Adrenal gland (tissue), 12 donors: Measurements from ENCODE around the gene HOXA5. TPM values are rescaled to one million over a fixed set of nuclear protein-coding genes. Genes with fewer than 3 reads are reported as not detected.
A peak's percentile ranks its signal among the peaks of the same experiment; 100 is the strongest.

Source experiments
- DNase-seq, 7 donors: peaks; one replicate each; pipeline ENCODE4 v3.0.0-alpha.2; 2019 to 2020
- H3K27ac ChIP-seq, 5 donors: fragments of 200-600 bp; sonication (generic) in 4 of 5; 1 replicate in 3 of 5; 2 replicates in 2 of 5; pipeline versions ENCODE4 v1.5.1 to v1.8.0; 2016 to 2020; ENCODE audit warnings: mild to moderate bottlenecking in 1 of 5
- H3K27me3 ChIP-seq: fragments of 200-600 bp; 2 replicates; pipeline ENCODE4 v1.8.0; 2021
- H3K36me3 ChIP-seq, 2 donors: fragments of 200-600 bp; replicated peaks in 1 of 2; 1 replicate in 1 of 2; 2 replicates in 1 of 2; pipeline versions ENCODE4 v1.5.1 to v1.8.0; 2018 to 2022
- H3K4me1 ChIP-seq, 2 donors: fragments of 200-600 bp; replicated peaks in 1 of 2; 1 replicate in 1 of 2; 2 replicates in 1 of 2; pipeline versions ENCODE4 v1.5.1 to v1.8.0; 2018 to 2021
- H3K4me3 ChIP-seq, 4 donors: fragments of 200-600 bp; sonication (generic) in 3 of 4; one replicate each; pipeline ENCODE4 v1.5.1; 2016 to 2018
- H3K9me3 ChIP-seq, 3 donors: fragments of 200-600 bp; sonication (generic) in 1 of 3; replicated peaks in 1 of 3; 1 replicate in 2 of 3; 2 replicates in 1 of 3; pipeline versions ENCODE4 v1.5.1 to v1.8.0; 2016 to 2021
- POLR2A ChIP-seq, 2 donors: fragments of 450-650 bp; IDR thresholded peaks; one replicate each; pipeline ENCODE4 v1.6.1; 2017; ENCODE audit warnings: antibody characterized with exemption in 2 of 2, mild to moderate bottlenecking in 2 of 2, moderate library complexity in 1 of 2
- WGBS, 4 donors: extraction: QIAGEN DNeasy Blood & Tissue Kit in 2 of 4; methylation state at CpG; one replicate each; pipeline versions ENCODE4 v1.1.5 to v1.1.7; 2013 to 2017; 5-methylcytosine and 5-hydroxymethylcytosine counted together
- intact Hi-C, 2 donors: fragments of 100-400 bp; cut with DNase I; formaldehyde crosslinking; loops; one replicate each; pipeline versions ENCODE4 v1.14.1 to v1.15.0; 2022 to 2023
- polyA plus RNA-seq, 3 donors: library from polyadenylated mRNA; stranded (reverse); fragments of 200-250 nt in 2 of 3; fragments of 350-450 nt in 1 of 3; fragmentation: Illumina TruSeq in 1 of 3; extraction: RNeasy Lipid Tissue Mini Kit (QIAGEN cat#74804) in 1 of 3; gene quantifications; one replicate each; pipeline ENCODE4 v1.2.3, GENCODE V29; 2013 to 2014
- total RNA-seq, 9 donors: library from RNA; depleted of rRNA in 4 of 9; stranded (reverse); fragments of >200 nt in 4 of 9; fragments of 120-200 nt in 1 of 9; fragmentation: NEBNext Ultra II Directional in 1 of 9; extraction: Animal tissue kit (Norgen Biotek cat#: 25700) in 1 of 9; gene quantifications; one replicate each; pipeline versions ENCODE4 v1.1.0 to v1.2.4, GENCODE V29; 2013 to 2023
- TF ChIP-seq, protein P1 (sequence below), 6 experiments: fragments of 450-650 bp in 4 of 6; fragments of 200-600 bp in 2 of 6; sonication (generic) in 1 of 6; IDR thresholded peaks; 1 replicate in 5 of 6; 2 replicates in 1 of 6; pipeline versions ENCODE4 v1.5.1 to v1.8.0; 2016 to 2021; ENCODE audit warnings: antibody characterized with exemption in 6 of 6, mild to moderate bottlenecking in 2 of 6, moderate library complexity in 1 of 6
- donor health status: healthy with polysubstance abuse.
- donor health status: Bipolar disorder and iron deficiency.
- donor health status: DM: yes; HTN: yes; CAD: no.
- donor health status: DM: no; HTN: no; CAD: no.
- donor health status: DM: no; HTN: no; CAD: no.
- donor health status: DM: yes; HTN: yes; CAD: no.

The HOXA5 gene
- total and polyA plus RNA-seq, 12 donors: 21.8 to 132 (median 57.0) TPM

DNA sequence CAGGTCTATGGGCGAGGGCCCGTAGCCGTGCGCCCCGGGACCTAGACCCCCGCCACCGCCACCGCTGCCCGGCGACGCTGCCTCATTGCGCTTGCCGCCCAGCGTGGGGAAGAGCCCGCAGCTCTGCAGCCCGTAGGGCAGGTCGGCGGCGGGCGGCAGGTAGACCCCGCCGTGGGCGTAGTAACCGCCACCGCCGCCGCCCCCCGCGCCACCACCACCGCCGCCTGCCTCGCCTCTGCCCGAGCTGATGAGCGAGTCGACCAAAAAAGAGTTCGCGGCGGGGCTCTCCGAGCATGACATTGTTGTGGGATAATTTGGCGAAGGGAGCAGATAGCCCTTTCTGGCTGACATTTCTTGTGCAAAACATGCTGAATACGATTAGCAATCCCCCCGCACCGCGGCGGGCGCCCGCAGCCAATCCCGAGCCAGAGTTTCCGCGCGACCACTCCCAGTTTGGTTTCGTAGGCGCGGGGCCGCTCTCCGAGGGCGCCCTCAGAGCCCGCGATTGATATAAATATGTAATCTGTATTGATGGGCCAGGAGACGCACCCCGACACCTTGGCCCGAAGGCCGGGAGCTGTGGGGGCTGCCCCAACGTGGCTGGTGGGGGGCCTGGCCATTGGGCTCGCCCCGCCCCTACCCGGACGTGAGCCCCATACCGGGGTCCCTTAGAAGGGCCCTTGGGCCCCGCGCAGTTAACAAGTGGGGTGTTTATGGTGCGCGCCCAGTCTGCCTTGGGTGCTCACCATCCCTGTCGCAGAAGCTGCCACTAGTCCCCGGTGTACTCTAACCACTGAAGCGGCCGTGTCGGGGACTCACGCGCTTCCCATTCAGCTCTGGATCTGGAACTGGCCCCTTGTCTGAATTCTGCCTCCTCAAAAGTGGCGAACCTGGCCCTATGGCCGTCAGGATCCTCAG is 30.7 kb upstream of the HOXA5 start, which contains the start of gene HOXA10:
Gene HOXA10 (minus strand): TSS at position 365 of the 918 bp plus-strand sequence. CDS start 14 bp downstream, at position 351.
- Histone ChIP-seq H3K4me1 (peaks cover 16 to 17% of the 10 kb centered on the region in 2 donors), H3K36me3 (no peaks in the 10 kb centered on the region), H3K4me3 (peak within 1 kb of the TSS in 2 of 4 donors; percentile 39 to 66), H3K27me3 (peaks cover 54% of the 10 kb centered on the region), H3K9me3 (no peaks in the 10 kb centered on the region), H3K27ac (peak within 1 kb of the TSS in 4 of 5 donors; percentile 65 to 89 (median 82))
- peak in 6 of 7 donors; percentile 15 to 51 (median 21) for DNase-seq
- WGBS, 4 donors: 9 to 26% (median 13%) methylated on average over 20 to 82 of the region's 82 CpGs
- TF ChIP-seq POLR2A (IDR thresholded peaks at IDR 0.05): no peak
- TF ChIP-seq, protein P1, sequence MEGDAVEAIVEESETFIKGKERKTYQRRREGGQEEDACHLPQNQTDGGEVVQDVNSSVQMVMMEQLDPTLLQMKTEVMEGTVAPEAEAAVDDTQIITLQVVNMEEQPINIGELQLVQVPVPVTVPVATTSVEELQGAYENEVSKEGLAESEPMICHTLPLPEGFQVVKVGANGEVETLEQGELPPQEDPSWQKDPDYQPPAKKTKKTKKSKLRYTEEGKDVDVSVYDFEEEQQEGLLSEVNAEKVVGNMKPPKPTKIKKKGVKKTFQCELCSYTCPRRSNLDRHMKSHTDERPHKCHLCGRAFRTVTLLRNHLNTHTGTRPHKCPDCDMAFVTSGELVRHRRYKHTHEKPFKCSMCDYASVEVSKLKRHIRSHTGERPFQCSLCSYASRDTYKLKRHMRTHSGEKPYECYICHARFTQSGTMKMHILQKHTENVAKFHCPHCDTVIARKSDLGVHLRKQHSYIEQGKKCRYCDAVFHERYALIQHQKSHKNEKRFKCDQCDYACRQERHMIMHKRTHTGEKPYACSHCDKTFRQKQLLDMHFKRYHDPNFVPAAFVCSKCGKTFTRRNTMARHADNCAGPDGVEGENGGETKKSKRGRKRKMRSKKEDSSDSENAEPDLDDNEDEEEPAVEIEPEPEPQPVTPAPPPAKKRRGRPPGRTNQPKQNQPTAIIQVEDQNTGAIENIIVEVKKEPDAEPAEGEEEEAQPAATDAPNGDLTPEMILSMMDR (IDR thresholded peaks at IDR 0.05): no peak
- intact Hi-C loops: no loop called here

DNA sequence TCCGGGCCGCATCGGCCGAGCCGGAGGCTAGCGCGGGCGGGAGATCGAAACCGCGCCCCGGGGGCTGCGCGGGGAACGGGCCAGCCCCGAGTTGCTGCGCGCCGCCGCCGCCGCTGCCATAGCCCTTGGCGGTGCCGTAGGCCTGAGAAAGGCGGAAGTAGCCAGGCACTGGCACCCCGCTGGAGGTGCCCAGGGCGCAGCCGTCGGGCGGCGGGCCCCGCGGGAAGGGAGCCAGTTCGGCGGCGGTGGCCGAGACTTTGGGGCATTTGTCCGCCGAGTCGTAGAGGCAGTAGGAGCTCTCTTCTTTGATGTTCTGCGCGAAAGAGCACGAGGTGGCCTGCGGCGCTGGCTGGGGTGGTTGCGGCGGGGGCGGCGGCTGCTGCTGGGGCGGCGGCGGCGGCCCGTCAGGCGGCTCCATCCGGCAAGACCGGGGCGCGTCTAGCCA is 30.1 kb upstream of the HOXA5 start:
- peak overlapping the region in 4 of 5 donors; percentile 65 to 89 (median 82) for H3K27ac ChIP-seq
- peak overlapping the region in 2 of 4 donors; percentile 39 to 66 for H3K4me3 ChIP-seq
- no peaks in the 10 kb centered on the region for H3K36me3 ChIP-seq
- peaks cover 16 to 17% of the 10 kb centered on the region in 2 donors for H3K4me1 ChIP-seq
- TF ChIP-seq POLR2A (IDR thresholded peaks at IDR 0.05): no peak
- TF ChIP-seq, protein P1 (IDR thresholded peaks at IDR 0.05): no peak
- H3K9me3 ChIP-seq: no peaks in the 10 kb centered on the region
- peaks cover 52% of the 10 kb centered on the region for H3K27me3 ChIP-seq
- peak; percentile 30 to 53 (median 46) for DNase-seq
- intact Hi-C loops: no loop called here
- 1 to 8% (median 2%) methylated on average over 5 to 59 of the region's 59 CpGs for WGBS, 4 donors

DNA sequence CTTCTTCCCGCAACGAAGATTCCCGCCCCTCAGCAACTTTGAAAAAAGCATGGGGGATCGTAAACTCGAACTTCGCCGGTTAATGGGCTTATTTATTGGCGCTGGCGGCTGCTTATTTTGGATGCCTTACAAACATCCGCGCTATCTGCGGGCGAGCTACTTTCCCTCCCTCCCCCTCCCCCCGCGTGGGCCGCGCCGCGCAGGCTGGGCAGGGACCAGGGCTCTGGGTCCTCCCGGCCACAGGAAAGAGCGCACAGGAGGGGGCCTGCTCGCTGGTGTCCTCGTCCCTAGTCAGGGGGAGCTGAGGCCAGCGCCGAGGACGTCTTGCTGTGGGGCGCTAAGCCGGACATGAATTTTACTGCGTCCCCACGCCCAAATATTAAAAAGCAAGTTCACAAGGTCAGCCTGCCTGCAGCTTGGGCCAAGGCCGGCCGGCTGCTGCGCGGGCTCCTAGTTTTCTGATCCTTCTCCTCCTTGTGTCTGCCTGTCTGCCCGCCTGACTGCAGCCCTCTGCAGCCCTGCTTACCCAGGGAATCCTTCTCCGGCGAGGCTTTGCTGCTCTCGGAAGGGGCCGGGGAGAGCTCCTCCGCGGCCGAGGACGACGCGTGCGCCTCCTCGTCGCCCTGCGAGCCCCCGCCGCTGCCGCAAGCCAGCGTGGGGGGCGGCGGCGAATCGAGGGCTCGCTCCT is 29.5 kb upstream of the HOXA5 start:
- Histone ChIP-seq H3K27ac (peak overlapping the region in 4 of 5 donors; percentile 65 to 89 (median 82)), H3K9me3 (no peaks in the 10 kb centered on the region), H3K36me3 (no peaks in the 10 kb centered on the region), H3K4me3 (peak overlapping the region in 2 of 4 donors; percentile 39 to 66), H3K27me3 (peaks cover 52% of the 10 kb centered on the region), H3K4me1 (peaks cover 16 to 17% of the 10 kb centered on the region in 2 donors)
- TF ChIP-seq, protein P1 (IDR thresholded peaks at IDR 0.05): no peak
- peak in 1 of 2 donors; percentile 31 for TF ChIP-seq POLR2A (IDR thresholded peaks at IDR 0.05)
- WGBS, 4 donors: 2 to 20% (median 3%) methylated on average over 13 to 58 of the region's 58 CpGs
- intact Hi-C loops: no loop called here
- DNase-seq: peak; percentile 57 to 80 (median 75)

DNA sequence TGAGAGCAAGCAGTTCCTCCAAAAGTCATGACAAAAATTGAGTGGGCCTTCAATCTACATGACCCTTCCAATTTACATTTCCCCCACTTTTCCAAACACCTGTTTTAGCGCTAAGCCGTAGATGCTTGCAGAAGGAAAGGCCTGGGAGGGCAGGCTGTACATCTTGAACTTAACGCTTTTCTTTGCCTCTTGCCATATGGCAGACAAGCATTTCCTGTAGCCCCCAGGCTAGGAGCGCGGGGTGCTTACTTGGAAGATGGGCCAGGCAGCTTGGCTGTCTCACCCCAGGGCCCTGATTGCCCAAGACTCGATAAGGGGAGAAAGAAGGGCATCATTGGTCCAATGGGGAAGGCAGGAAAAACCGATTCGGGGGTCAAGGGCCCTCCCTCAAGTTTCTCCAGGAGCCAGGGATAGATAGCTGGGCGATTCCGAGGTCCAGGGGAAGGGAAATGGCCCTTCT is 28.9 kb upstream of the HOXA5 start:
- WGBS, 4 donors: 33 to 45% (median 45%) methylated on average over 8 to 10 of the region's 10 CpGs
- TF ChIP-seq, protein P1 (IDR thresholded peaks at IDR 0.05): no peak
- no peak for TF ChIP-seq POLR2A (IDR thresholded peaks at IDR 0.05)
- intact Hi-C loops: no loop called here
- Histone ChIP-seq H3K4me3 (peak overlapping the region in 1 of 4 donors; percentile 66), H3K36me3 (no peaks in the 10 kb centered on the region), H3K27ac (peak overlapping the region in 1 of 5 donors; percentile 20), H3K9me3 (no peaks in the 10 kb centered on the region), H3K4me1 (peaks cover 16 to 17% of the 10 kb centered on the region in 2 donors), H3K27me3 (peaks cover 53% of the 10 kb centered on the region)
- DNase-seq: peak in 4 of 7 donors; percentile 12 to 47 (median 14)
